22Rv1 (cell line): ENCODE measurements around the gene SLC39A9.
A peak's percentile ranks its signal among the peaks of the same experiment; 100 is the strongest.
"Not testable (repeated sequence)": the region's sequence is repeated elsewhere in the genome, so short reads cannot be mapped to it uniquely, and the experiment has no call there.

Experiments
- H3K27ac ChIP-seq: fragments of 450-650 bp; 2 replicates; pipeline ENCODE4 v1.5.1; 2017
- CTCF ChIP-seq: fragments of 450-650 bp; IDR thresholded peaks from 2 replicates; pipeline ENCODE4 v1.5.1; 2017; ENCODE audit warnings: mild to moderate bottlenecking
- ZFX ChIP-seq: fragments of 450-650 bp; IDR thresholded peaks from 2 replicates; pipeline ENCODE4 v1.6.1; 2017; ENCODE audit warnings: antibody characterized with exemption, borderline replicate concordance

SLC39A9 gene

GRCh38 chr14:69473946-69474345 lies 75.5 kb downstream of the SLC39A9 start:
- TF ChIP-seq CTCF (no peak), ZFX (no peak)
- no peak overlapping the region for H3K27ac ChIP-seq

- peak; percentile 82 for TF ChIP-seq CTCF
- no peak for TF ChIP-seq ZFX
- no peak overlapping the region for H3K27ac ChIP-seq
Measured at GRCh38 chr14:69475194-69475818, 76.8 kb downstream of the SLC39A9 start.

DNA sequence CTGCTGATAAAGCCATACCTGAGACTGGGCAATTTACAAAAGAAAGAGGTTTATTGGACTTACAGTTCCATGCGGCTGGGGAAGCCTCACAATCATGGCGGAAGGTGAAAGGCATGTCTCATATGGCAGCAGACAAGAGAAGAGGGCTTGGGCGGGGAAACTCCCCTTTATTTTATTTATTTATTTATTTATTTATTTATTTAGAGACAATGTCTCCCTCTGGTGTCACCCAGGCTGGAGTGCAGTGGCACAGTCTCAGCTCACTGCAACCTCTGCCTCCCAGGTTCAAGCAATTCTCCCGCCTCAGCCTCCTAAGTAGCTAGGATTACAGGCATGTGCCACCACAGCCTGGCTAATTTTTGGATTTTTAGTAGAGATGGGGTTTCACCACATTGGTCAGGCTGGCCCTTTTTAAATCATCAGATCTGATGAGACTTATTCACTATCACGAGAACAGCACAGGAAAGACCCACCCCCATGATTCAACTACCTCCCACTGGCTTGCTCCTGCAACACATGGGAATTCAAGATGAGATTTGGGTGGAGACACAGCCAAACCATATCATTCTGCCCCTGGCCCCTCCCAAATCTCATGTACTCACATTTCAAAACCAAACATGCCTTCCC lies 78.4 kb downstream of the SLC39A9 start:
- peak; percentile 43 for TF ChIP-seq CTCF
- not testable (repeated sequence) for H3K27ac ChIP-seq

GRCh38 chr14:69478055-69478454 lies 79.6 kb downstream of the SLC39A9 start:
- H3K27ac ChIP-seq, result not testable (repeated sequence)

DNA sequence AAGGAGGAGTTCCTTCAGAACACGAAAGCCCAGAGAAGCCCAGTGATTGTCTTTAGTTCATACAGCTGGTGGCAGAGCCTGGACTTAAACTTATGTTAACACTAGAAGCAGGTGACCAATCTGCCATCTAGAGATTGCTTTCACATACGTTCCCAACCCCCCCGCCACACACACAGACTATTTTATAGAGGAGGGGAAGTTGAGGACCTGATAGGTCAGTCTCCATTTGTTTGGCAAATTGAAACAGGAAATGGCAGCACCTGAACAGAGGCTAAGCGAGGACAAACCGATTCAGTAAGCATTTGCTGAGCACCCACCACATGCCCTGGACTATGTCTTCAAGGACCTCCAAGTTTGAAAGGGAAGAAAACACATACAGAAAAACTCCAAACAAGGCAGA lies 81.2 kb downstream of the SLC39A9 start:
- no peak overlapping the region for H3K27ac ChIP-seq
- no peak for TF ChIP-seq CTCF
- no peak for TF ChIP-seq ZFX

DNA sequence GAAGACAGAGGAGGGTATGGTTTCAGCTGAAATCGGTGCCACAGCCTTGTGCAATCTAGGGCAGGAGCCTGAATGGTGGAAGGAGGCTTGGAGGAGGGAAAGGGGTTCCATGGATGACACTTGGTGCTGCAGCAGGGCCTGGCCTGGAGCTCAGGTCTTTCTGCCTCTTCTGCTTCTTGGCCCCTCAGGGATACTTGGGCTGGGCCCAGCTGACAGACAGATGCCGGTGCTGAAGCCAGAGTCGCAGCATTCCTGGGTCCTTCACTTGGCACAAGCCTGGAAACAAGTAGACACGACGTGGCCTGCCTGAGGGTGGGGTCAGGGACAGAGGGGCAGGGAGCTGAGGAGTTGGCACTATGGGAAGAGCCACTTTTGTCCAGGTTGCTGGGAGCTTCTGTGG lies 81.6 kb downstream of the SLC39A9 start:
- no peak overlapping the region for H3K27ac ChIP-seq
- no peak for TF ChIP-seq ZFX
- TF ChIP-seq CTCF, result no peak

GRCh38 chr14:69481815-69482568 lies 83.5 kb downstream of the SLC39A9 start:
- no peak overlapping the region for H3K27ac ChIP-seq
- TF ChIP-seq CTCF (no peak), ZFX (no peak)
